HG02798 (cell line): ENCODE measurements around the gene SLC25A47.
"Not testable (repeated sequence)": the region's sequence is repeated elsewhere in the genome, so short reads cannot be mapped to it uniquely, and the experiment has no call there.

ENCODE experiments used
- ATAC-seq: cut with Tn5 transposase; IDR thresholded peaks from one replicate; pipeline ENCODE4 v1.9.1; 2021; ENCODE audit warnings: mild to moderate bottlenecking; ENCODE audit not compliant: unreplicated experiment, poor library complexity

SLC25A47 gene

DNA sequence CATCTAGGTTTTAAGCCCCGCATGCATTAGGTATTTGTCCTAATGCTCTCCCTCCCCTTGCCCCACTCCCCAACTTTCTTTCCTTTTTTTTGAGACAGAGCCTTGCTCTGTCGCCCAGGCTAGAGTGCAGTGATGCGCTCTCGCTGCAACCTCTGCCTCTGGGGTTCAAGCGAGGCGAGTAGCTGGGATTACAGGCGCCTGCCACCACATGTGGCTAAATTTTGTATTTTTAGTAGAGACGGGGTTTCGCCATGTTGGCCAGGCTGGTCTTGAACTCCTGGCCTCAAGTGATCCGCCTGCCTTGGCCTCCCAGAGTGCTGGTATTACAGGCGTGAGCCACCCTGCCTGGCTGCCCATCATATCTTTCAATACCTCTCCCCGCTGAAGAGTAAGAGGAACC, 19.7 kb downstream of the SLC25A47 start:
- not testable (repeated sequence) for ATAC-seq

DNA sequence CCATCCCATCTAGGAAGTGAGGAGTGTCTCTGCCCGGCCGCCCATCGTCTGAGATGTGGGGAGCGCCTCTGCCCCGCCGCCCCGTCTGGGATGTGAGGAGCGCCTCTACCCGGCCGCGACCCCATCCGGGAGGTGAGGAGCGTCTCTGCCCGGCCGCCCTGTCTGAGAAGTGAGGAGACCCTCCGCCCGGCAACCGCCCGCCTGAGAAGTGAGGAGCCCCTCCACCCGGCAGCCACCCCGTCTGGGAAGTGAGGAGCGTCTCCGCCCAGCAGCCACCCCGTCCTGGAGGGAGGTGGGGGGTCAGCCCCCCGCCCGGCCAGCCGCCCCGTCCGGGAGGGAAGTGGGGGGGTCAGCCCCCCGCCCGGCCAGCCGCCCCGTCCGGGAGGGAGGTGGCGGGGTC, 21.5 kb downstream of the SLC25A47 start:
- not testable (repeated sequence) for ATAC-seq

GRCh38 chr14:100345711-100346110, 22.6 kb downstream of the SLC25A47 start:
- ATAC-seq, result no peak

DNA sequence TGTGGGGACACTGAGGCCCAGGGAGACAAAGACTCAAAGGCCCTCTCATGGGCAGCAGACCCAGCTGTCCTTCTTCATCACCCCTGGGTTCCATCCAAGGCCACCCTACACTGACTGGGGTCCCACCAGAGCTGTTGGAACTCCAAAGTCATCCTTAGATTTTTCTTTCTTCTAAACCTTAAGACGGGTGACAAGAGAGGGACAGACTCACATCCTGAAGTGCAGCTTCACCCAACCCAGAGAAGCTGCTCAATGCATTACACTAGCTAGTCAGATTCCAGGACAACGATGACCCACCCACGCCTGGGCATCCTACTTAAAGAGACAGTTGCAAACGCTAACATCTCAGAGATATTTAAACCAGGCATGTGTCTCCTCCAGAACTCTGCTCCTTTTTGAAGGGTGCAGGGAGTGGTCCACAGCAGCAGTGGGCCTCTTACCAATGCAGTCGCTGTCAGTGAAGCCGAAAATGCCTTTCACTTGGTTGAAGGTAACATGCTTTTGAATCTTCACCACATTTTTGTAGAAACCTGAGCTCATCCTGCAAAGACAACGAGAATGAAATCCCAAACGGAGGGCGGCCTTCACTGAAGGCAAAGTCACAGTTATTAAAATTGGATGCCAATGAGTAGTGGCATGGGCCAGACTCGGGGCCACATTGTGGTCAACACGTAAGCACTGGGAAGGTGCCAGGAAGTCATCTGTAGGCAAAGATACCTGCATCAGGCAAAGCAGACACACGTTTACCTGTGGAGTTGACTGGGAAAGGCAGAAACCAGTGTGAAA, 23.4 kb downstream of the SLC25A47 start:
- ATAC-seq, result no peak

- no peak for ATAC-seq
Observed at GRCh38 chr14:100348253-100348729, 25.2 kb downstream of the SLC25A47 start.

DNA sequence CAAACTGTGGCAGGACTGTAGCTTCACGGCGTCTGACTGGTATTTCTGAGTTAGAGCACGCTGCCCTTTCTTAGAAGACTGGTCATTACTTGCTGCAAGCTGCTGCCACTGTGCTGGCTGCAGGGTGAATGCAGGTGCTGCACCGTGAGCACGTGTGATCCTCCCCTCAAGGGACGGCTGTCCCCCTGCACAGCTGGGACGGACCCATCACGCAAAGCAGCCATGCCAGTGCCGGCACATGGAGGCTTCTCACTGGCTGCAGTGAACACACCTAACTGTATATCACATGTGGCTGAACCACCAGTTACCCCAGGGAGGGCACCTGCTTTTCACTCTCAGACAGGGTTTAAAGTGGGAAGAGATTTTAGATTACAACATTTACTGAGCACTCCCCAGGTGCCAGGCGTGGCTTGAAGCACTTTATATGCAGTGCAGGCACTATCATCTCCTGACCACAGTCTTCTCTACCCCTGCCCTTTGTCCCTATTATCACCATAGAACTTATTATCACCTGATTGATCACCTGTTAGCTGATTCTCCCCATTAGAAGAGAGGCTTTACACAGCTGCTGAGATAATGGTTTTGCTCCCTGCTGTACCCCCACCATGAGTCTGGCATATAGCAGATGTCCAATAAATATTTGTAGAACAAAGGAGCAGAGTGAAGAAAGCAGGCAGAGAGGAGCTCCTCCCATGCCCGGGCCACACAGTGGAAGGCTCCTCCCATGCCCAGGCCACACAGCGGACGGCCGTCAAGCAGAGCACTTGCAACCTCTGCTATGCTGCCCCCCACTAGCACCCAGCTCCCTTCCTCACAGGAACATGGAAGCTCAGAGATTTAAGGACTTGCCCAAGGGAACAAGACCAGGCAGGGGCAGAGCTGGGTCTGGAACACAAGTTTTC, 25.9 kb downstream of the SLC25A47 start:
- ATAC-seq, result no peak

DNA sequence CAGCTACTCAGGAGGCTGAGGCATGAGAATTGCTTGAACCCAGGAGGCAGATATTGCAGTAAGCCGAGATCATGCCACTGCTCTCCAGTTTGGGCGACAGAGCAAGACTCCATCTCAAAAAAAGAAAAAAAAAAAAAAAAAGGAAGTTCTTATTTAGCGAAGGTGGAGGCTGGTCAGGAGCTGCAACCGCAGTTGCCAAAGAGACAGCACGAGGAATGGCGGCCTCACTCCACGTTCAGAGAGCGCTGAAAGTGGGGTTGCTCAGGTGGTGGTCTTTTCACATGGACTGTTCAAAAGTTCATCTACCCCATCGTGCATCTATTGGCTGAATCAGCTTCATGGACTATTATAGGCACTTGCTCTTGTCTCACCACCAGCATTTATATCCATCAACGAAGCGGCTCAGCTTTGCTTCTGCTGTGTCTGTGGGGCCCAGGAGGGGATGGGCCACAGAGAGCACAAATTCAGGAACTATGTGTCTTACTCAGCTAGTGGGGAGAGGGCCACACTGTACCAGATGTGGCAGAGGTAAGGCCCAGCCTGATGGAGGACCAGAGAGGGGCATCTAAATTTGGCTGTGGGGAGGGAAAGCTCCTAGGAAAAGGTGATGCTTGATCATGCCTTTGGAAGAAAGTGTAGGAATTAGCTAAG, 27.3 kb downstream of the SLC25A47 start:
- no peak for ATAC-seq

DNA sequence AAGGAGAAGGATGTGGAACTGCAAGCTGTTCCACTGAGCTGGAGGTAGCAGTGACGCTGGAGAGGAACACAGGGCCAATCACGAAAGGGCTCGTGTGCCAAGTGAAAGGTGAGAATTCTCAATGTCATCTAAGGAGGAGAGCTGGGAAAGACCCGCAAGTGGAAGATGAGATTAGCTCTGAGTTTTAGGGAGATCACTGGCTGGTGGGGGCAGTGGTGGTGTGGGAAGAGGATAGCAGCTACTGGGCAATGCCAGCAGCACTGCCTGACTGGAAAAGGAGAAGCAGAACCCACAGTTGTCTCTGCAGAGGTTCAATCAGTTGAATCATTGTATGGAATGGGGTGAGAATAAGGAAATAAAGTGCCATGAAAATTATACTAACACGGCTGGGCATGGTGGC, 27.8 kb downstream of the SLC25A47 start:
- no peak for ATAC-seq

GRCh38 chr14:100358396-100358795, 35.3 kb downstream of the SLC25A47 start:
- no peak for ATAC-seq

GRCh38 chr14:100359111-100359510, 36.0 kb downstream of the SLC25A47 start:
- ATAC-seq, result no peak

DNA sequence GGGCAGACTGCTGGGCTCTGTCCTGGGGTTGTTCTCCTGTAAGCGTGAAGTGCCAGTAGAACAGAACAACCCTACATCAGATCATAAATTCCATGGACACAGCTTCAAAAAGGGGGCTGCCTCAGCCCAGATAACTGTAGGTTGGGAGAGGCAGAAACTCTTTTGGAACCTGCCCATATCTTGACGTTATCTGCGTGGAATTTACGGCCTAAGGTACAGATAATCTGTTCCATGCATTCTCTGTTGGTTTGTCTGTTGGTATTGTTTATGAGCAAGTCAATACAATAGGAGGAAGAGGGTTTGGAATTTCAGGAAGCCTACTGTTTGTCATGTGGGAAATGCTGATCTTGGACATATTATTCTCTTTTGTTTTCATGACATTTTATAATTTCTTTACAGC, 36.7 kb downstream of the SLC25A47 start:
- no peak for ATAC-seq

DNA sequence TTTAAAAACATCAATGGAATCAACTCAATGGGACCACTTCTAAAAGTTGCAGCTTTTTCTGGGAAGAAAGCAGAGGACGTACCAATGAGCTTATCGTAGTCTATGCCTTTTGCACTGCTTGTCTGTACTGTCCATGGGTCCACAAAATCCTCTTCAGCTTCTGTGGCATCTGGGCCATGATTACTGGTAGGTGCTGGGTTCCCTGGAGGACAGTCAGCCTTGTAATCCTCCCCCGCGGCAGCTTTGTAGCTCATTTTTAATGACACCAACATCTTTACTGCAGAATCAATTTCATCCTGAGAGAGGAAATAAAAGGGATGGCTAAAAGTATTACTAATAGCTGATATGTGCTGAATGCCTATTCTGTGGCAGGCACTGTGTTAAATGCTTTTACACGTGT, 38.5 kb downstream of the SLC25A47 start:
- no peak for ATAC-seq

GRCh38 chr14:100362311-100362927, 39.3 kb downstream of the SLC25A47 start:
- no peak for ATAC-seq

DNA sequence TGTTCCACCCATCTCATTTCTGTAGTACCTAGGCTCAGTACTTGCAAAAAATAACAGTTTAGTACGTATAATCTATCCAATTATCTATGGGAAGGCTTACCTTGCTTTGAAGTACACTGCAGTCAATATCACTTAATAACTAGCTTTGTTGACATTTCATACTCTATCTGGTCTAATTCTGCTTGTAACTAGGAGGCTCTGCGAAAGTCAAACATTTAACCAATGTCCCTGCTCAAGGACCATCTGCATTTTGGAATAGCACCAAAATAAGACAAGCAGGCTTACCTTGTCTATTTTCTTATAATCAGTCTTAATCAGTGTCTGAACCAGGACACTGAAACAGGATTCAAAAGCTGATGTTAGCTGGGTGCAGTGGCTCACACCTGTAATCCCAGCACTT, 39.9 kb downstream of the SLC25A47 start:
- ATAC-seq, result no peak

- no peak for ATAC-seq
Observed at GRCh38 chr14:100364403-100364802, 41.3 kb downstream of the SLC25A47 start.

GRCh38 chr14:100365741-100366140, 42.6 kb downstream of the SLC25A47 start:
- ATAC-seq, result no peak

- no peak for ATAC-seq
Observed at GRCh38 chr14:100369019-100369418, 45.9 kb downstream of the SLC25A47 start.

DNA sequence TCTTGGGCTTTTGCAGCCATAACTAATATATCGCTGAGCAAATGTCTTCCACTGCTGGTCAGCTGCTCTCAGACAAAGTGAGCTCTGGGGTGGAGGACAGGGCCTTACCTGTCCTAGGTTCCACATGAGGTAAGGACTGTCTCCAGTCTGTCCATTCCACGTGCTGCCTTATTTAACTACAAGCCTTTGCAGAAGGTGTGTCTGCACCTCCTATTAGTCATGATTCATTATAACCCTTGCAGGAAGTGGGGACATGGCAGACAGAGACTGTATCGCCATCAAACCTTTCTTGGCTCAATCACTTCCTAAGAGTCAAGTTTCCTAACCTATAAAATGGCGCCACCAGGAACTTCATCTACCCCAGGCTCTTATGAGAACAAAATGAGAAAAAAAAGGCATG, 46.9 kb downstream of the SLC25A47 start:
- no peak for ATAC-seq

DNA sequence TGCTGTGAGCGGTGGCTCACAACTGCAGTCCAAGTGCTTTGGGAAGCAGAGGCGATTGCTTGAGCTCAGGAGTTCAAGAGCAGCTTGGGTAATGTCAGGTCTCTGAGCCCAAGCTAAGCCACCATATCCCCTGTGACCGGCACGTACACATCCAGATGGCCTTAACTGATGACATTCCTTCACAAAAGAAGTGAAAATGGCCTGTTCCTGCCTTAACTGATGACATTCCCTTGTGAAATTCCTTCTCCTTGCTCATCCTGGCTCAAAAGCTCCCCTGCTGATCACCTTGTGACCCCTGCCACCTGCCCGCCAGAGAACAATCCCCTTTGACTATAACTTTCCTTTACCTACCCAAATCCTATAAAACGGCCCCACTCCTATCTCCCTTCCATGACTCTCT, 48.6 kb downstream of the SLC25A47 start:
- no peak for ATAC-seq

DNA sequence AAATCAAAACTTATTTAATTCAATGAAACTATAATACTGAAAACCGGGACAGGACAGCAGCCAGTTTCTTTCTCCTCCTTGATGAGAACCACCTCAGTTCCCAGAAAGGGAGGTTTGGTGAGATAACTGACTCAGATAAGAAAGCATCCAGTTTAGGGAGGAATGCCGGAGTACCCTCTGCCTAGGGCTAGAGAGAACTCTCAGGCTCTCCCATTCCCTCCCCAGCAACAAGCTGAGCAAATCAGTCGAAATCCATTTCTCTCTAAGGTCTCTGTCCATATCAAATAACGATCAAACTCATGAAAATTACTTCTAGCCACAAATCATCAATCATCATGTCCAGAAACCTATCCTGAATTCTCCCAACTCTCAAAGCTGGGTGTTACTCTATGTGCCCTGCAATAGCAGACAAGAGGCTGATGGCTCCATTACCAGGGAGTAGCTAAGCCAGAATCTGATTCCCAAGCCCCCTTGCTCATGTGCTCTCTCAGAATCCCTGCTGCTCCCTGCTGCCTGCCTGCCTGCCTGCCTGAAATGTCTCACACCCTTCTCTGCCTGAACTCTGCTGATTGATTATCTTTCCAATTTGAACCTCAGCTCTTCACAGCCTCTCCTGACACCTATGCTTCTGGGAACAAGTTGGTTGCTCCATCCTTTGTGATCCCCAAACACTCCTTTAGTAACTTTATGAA, 49.4 kb downstream of the SLC25A47 start:
- no peak for ATAC-seq
